NT2/D1 (cell line): ENCODE results near the gene DOCK6.

ENCODE experiments used
- DNase-seq: peaks from one replicate; pipeline ENCODE4 v3.0.0-alpha.2; 2011; ENCODE audit warnings: low read depth, low spot score
- H3K27me3 ChIP-seq: 2 replicates; pipeline ENCODE4 v1.6.0; 2011; ENCODE audit warnings: mild to moderate bottlenecking; ENCODE audit not compliant: insufficient read length, insufficient read depth
- H3K36me3 ChIP-seq: 2 replicates; pipeline ENCODE4 v1.6.1; 2011; ENCODE audit warnings: mild to moderate bottlenecking, low read length, mixed read lengths; ENCODE audit not compliant: insufficient read depth, insufficient read length
- H3K4me1 ChIP-seq: 2 replicates; pipeline ENCODE4 v1.5.1; 2011; ENCODE audit not compliant: insufficient read depth, insufficient read length
- H3K4me3 ChIP-seq: 2 replicates; pipeline ENCODE4 v1.5.1; 2011; ENCODE audit warnings: low read depth; ENCODE audit not compliant: insufficient read length
- H3K9ac ChIP-seq: 2 replicates; pipeline ENCODE4 v1.6.0; 2011; ENCODE audit warnings: low read depth; ENCODE audit not compliant: insufficient read length
- H3K9me3 ChIP-seq: 2 replicates; pipeline ENCODE4 v1.5.1; 2011; ENCODE audit warnings: mild to moderate bottlenecking, low read length; ENCODE audit not compliant: insufficient read depth
- SUZ12 ChIP-seq: IDR thresholded peaks from 2 replicates; pipeline ENCODE4 v1.6.1; 2011; ENCODE audit not compliant: insufficient read length, insufficient read depth; ENCODE audit errors: extremely low read depth
- YY1 ChIP-seq: IDR thresholded peaks from 2 replicates; pipeline ENCODE4 v1.6.1; 2011; ENCODE audit not compliant: insufficient read length, insufficient read depth
- ZNF274 ChIP-seq: IDR thresholded peaks from 2 replicates; pipeline ENCODE4 v1.6.1; 2011; ENCODE audit warnings: mild to moderate bottlenecking, low read depth, low read length

DOCK6 gene

GRCh38 chr19:11286312-11286974 lies 24.1 kb upstream of the DOCK6 start:
- Histone ChIP-seq H3K4me3 (no peak overlapping the region), H3K36me3 (no peaks in the 10 kb centered on the region), H3K9me3 (no peaks in the 10 kb centered on the region), H3K4me1 (no peaks in the 10 kb centered on the region), H3K9ac (no peak overlapping the region), H3K27me3 (no peaks in the 10 kb centered on the region)
- no peak for DNase-seq
- TF ChIP-seq SUZ12 (no peak), YY1 (no peak), ZNF274 (no peak)

- Histone ChIP-seq H3K9me3 (no peaks in the 10 kb centered on the region), H3K4me3 (no peak overlapping the region), H3K27me3 (no peaks in the 10 kb centered on the region), H3K36me3 (no peaks in the 10 kb centered on the region), H3K9ac (no peak overlapping the region), H3K4me1 (no peaks in the 10 kb centered on the region)
- no peak for DNase-seq
- TF ChIP-seq YY1 (no peak), SUZ12 (no peak), ZNF274 (no peak)
These were observed 22.2 kb upstream of the DOCK6 start for GRCh38 chr19:11284515-11284914.

- Histone ChIP-seq H3K9me3 (peaks cover 19% of the 10 kb centered on the region; the same call in 1 of the 2 replicates), H3K4me3 (no peak overlapping the region), H3K27me3 (no peaks in the 10 kb centered on the region), H3K36me3 (no peaks in the 10 kb centered on the region), H3K4me1 (no peaks in the 10 kb centered on the region), H3K9ac (no peak overlapping the region)
- no peak for TF ChIP-seq SUZ12
- no peak for DNase-seq
These were observed 19.2 kb upstream of the DOCK6 start for GRCh38 chr19:11281356-11282049.

GRCh38 chr19:11279505-11280236 lies 17.3 kb upstream of the DOCK6 start:
- Histone ChIP-seq H3K4me1 (no peaks in the 10 kb centered on the region), H3K9ac (no peak overlapping the region), H3K4me3 (no peak overlapping the region), H3K9me3 (peaks cover 20% of the 10 kb centered on the region; the same call in 1 of the 2 replicates), H3K36me3 (no peaks in the 10 kb centered on the region), H3K27me3 (no peaks in the 10 kb centered on the region)
- TF ChIP-seq SUZ12 = no peak
- no peak for TF ChIP-seq ZNF274
- TF ChIP-seq YY1 = no peak
- no peak for DNase-seq

- no peak overlapping the region for H3K4me3 ChIP-seq
- no peaks in the 10 kb centered on the region for H3K36me3 ChIP-seq
- no peak overlapping the region for H3K9ac ChIP-seq
- TF ChIP-seq YY1 = no peak
- TF ChIP-seq ZNF274 = no peak
- TF ChIP-seq SUZ12 = no peak
- no peaks in the 10 kb centered on the region for H3K4me1 ChIP-seq
- H3K27me3 ChIP-seq = no peaks in the 10 kb centered on the region
- H3K9me3 ChIP-seq = peaks cover 20% of the 10 kb centered on the region; the same call in 1 of the 2 replicates
- DNase-seq = no peak
These were observed 16.3 kb upstream of the DOCK6 start for GRCh38 chr19:11278670-11279069.

GRCh38 chr19:11274533-11275086 lies 12.3 kb upstream of the DOCK6 start:
- H3K27me3 ChIP-seq = no peaks in the 10 kb centered on the region
- H3K9me3 ChIP-seq = peaks cover 20% of the 10 kb centered on the region; the same call in 1 of the 2 replicates
- no peak overlapping the region for H3K9ac ChIP-seq
- H3K4me3 ChIP-seq = no peak overlapping the region
- H3K36me3 ChIP-seq = no peaks in the 10 kb centered on the region
- TF ChIP-seq SUZ12 (no peak), YY1 (no peak), ZNF274 (no peak)
- no peaks in the 10 kb centered on the region for H3K4me1 ChIP-seq
- no peak for DNase-seq

- no peak for DNase-seq
- no peak overlapping the region for H3K4me3 ChIP-seq
- no peaks in the 10 kb centered on the region for H3K27me3 ChIP-seq
- no peaks in the 10 kb centered on the region for H3K36me3 ChIP-seq
- H3K4me1 ChIP-seq = no peaks in the 10 kb centered on the region
- no peak overlapping the region for H3K9ac ChIP-seq
- TF ChIP-seq ZNF274 = no peak
- TF ChIP-seq SUZ12 = no peak
- no peak for TF ChIP-seq YY1
- H3K9me3 ChIP-seq = peaks cover 20% of the 10 kb centered on the region; the same call in 1 of the 2 replicates
These were observed 11.7 kb upstream of the DOCK6 start for GRCh38 chr19:11273989-11274388.
